Measurements from ENCODE around the gene SMG6. TPM values are rescaled to one million over a fixed set of nuclear protein-coding genes. Genes with fewer than 3 reads are reported as not detected.

Gene SMG6
- total and polyA plus RNA-seq, 2 of the 13 experiments (the other 11 are each of a cell fraction or from before 2014, with no cell fraction given): 4.6 to 14.6 TPM

DNA sequence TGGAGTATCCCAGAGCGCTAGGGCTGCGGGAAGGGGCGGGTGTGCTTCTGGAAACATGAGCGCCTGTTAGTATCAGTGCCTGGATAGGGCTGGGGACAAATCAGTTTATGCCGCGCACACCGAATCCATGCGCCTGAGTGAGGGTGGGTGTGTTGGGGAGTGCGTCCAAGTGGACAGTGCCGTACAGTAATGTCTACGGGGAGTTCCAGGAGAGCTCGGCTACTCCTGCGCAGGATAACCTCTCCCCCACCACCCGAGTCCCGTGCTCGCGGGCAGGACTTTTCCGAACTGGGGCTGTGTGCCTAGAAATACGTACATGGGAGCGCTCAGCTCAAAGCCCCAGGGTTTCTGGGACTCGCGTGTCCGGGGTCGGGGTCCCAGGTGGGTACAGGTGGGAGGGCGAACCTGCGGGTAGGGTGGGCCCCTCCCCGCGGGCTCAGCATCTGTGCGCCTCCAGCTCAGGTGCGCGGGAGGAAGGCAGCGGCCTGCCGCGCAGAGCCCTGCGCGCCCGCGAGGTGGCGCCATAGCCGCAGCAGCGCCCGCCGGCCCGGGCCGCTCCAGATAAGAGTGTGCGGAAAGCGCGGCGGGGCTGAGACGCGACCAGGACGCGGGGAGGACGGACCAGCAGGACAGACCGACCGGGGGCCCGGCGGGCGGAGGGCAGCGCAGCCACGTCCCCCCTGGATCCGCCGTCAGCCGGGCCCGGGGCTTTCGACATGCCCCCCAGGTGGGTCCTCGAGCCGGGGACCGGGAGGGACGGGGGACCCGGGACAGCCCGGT, 248.9 kb downstream of the SMG6 start, which contains the start of gene HIC1 (continued):
- TF ChIP-seq, protein P1, sequence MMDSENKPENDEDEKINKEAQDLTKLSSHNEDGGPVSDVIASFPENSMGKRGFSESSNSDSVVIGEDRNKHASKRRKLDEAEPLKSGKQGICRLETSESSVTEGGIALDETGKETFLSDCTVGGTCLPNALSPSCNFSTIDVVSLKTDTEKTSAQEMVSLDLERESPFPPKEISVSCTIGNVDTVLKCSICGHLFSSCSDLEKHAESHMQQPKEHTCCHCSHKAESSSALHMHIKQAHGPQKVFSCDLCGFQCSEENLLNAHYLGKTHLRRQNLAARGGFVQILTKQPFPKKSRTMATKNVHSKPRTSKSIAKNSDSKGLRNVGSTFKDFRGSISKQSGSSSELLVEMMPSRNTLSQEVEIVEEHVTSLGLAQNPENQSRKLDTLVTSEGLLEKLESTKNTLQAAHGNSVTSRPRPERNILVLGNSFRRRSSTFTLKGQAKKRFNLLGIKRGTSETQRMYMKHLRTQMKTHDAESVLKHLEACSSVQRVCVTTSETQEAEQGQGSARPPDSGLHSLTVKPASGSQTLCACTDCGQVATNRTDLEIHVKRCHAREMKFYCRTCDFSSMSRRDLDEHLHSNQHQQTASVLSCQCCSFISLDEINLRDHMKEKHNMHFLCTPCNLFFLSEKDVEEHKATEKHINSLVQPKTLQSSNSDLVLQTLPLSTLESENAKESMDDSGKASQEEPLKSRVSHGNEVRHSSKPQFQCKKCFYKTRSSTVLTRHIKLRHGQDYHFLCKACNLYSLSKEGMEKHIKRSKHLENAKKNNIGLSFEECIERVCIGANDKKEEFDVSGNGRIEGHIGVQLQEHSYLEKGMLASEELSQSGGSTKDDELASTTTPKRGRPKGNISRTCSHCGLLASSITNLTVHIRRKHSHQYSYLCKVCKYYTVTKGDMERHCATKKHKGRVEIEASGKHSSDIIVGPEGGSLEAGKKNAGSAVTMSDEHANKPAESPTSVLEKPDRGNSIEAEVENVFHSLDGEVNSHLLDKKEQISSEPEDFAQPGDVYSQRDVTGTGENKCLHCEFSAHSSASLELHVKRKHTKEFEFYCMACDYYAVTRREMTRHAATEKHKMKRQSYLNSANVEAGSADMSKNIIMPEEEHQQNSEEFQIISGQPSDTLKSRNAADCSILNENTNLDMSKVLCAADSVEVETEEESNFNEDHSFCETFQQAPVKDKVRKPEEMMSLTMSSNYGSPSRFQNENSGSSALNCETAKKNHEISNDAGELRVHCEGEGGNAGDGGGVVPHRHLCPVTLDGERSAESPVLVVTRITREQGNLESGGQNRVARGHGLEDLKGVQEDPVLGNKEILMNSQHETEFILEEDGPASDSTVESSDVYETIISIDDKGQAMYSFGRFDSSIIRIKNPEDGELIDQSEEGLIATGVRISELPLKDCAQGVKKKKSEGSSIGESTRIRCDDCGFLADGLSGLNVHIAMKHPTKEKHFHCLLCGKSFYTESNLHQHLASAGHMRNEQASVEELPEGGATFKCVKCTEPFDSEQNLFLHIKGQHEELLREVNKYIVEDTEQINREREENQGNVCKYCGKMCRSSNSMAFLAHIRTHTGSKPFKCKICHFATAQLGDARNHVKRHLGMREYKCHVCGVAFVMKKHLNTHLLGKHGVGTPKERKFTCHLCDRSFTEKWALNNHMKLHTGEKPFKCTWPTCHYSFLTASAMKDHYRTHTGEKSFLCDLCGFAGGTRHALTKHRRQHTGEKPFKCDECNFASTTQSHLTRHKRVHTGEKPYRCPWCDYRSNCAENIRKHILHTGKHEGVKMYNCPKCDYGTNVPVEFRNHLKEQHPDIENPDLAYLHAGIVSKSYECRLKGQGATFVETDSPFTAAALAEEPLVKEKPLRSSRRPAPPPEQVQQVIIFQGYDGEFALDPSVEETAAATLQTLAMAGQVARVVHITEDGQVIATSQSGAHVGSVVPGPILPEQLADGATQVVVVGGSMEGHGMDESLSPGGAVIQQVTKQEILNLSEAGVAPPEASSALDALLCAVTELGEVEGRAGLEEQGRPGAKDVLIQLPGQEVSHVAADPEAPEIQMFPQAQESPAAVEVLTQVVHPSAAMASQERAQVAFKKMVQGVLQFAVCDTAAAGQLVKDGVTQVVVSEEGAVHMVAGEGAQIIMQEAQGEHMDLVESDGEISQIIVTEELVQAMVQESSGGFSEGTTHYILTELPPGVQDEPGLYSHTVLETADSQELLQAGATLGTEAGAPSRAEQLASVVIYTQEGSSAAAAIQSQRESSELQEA (CRISPR knock-in tag; IDR thresholded peaks at IDR 0.05; ENCODE audit: not compliant biosample characterization): peak; percentile 39
- TF ChIP-seq ZSCAN9 (CRISPR knock-in tag; IDR thresholded peaks at IDR 0.05; ENCODE audit: borderline replicate concordance) (no peak; the same call in 1 of the 2 replicates), SOX13 (IDR thresholded peaks at IDR 0.05) (no peak), SOX13 (CRISPR knock-in tag; conservative IDR thresholded peaks at IDR 0.05 in 1 of 2, IDR thresholded peaks at IDR 0.05 in 1 of 2) (no peak), SP1 (IDR thresholded peaks at IDR 0.05) (no peak), SP1 (CRISPR knock-in tag; IDR thresholded peaks at IDR 0.05) (no peak), ZNF224 (CRISPR knock-in tag; IDR thresholded peaks at IDR 0.05) (no peak), XRCC5 (optimal IDR thresholded peaks at IDR 0.05; ENCODE audit: low read length) (peak; percentile 72), ZFX (CRISPR knock-in tag; IDR thresholded peaks at IDR 0.05; ENCODE audit: low read depth) (peak; percentile 57; the same call in 1 of the 2 replicates), KAT7 (CRISPR knock-in tag; IDR thresholded peaks at IDR 0.05; ENCODE audit: borderline replicate concordance) (0 out of 2 replicates have a peak, but pooled peaks have one; percentile 52)
- TF ChIP-seq, protein P2, sequence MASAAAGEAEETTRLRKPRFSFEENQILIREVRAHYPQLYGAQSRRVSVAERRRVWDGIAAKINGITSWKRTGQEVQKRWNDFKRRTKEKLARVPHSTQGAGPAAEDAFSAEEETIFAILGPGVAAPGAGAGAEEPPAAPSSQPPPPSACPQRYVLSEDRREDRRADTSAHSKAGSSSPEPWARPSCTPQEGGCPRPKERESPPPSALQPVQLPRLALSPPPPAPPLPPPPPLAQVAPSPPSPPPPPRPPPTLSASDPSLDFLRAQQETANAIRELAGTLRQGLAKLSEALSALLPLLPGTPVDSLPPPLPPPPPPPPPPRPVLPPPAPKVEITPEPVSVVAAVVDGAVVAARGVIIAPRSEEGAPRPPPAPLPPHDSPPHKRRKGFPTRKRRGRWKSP (CRISPR knock-in tag; IDR thresholded peaks at IDR 0.05): 0 out of 2 replicates have a peak, but pooled peaks have one; percentile 71
- TF ChIP-seq, protein P3, sequence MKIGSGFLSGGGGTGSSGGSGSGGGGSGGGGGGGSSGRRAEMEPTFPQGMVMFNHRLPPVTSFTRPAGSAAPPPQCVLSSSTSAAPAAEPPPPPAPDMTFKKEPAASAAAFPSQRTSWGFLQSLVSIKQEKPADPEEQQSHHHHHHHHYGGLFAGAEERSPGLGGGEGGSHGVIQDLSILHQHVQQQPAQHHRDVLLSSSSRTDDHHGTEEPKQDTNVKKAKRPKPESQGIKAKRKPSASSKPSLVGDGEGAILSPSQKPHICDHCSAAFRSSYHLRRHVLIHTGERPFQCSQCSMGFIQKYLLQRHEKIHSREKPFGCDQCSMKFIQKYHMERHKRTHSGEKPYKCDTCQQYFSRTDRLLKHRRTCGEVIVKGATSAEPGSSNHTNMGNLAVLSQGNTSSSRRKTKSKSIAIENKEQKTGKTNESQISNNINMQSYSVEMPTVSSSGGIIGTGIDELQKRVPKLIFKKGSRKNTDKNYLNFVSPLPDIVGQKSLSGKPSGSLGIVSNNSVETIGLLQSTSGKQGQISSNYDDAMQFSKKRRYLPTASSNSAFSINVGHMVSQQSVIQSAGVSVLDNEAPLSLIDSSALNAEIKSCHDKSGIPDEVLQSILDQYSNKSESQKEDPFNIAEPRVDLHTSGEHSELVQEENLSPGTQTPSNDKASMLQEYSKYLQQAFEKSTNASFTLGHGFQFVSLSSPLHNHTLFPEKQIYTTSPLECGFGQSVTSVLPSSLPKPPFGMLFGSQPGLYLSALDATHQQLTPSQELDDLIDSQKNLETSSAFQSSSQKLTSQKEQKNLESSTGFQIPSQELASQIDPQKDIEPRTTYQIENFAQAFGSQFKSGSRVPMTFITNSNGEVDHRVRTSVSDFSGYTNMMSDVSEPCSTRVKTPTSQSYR (CRISPR knock-in tag; IDR thresholded peaks at IDR 0.05; ENCODE audit: borderline replicate concordance): no peak
- TF ChIP-seq, protein P4, sequence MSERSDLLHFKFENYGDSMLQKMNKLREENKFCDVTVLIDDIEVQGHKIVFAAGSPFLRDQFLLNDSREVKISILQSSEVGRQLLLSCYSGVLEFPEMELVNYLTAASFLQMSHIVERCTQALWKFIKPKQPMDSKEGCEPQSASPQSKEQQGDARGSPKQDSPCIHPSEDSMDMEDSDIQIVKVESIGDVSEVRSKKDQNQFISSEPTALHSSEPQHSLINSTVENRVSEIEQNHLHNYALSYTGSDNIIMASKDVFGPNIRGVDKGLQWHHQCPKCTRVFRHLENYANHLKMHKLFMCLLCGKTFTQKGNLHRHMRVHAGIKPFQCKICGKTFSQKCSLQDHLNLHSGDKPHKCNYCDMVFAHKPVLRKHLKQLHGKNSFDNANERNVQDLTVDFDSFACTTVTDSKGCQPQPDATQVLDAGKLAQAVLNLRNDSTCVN (CRISPR knock-in tag; IDR thresholded peaks at IDR 0.05; ENCODE audit: borderline replicate concordance): no peak
- TF ChIP-seq, protein P5, sequence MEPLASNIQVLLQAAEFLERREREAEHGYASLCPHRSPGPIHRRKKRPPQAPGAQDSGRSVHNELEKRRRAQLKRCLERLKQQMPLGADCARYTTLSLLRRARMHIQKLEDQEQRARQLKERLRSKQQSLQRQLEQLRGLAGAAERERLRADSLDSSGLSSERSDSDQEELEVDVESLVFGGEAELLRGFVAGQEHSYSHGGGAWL (CRISPR knock-in tag; IDR thresholded peaks at IDR 0.05): no peak

Data from HepG2 (cell line).